ENCODE measurements around the gene CCNF.

GRCh38 chr16:2450975-2451381 lies 21.7 kb downstream of the CCNF start:
- TF ChIP-seq CTCF (conservative IDR thresholded peaks at IDR 0.05) (no peak), ZFX (IDR thresholded peaks at IDR 0.05) (no peak)
